Endodermal cell (in vitro differentiated cells): ENCODE data around the gene ELMO1. TPM values are rescaled to one million over a fixed set of nuclear protein-coding genes. Genes with fewer than 3 reads are reported as not detected.

Source experiments
- DNase-seq: peaks from one replicate; pipeline ENCODE4 v3.0.0-alpha.2; 2017
- H3K27ac ChIP-seq: 2 replicates; pipeline ENCODE4 v1.5.1; 2013; ENCODE audit warnings: mild to moderate bottlenecking, low read depth, low read length, moderate library complexity
- H3K27me3 ChIP-seq: 2 replicates; pipeline ENCODE4 v1.6.1; 2013; ENCODE audit warnings: mild to moderate bottlenecking, low read length, moderate library complexity; ENCODE audit not compliant: insufficient read depth, control insufficient read depth, poor library complexity, severe bottlenecking
- H3K36me3 ChIP-seq: 2 replicates; pipeline ENCODE4 v1.7.0; 2013; ENCODE audit warnings: mild to moderate bottlenecking, low read length, moderate library complexity; ENCODE audit not compliant: control insufficient read depth, insufficient read depth
- H3K4me1 ChIP-seq: one replicate; pipeline ENCODE4 v1.7.0; 2013; ENCODE audit warnings: low read length; ENCODE audit not compliant: control insufficient read depth, insufficient read depth
- H3K4me3 ChIP-seq: 2 replicates; pipeline ENCODE4 v1.5.1; 2013; ENCODE audit warnings: mild to moderate bottlenecking, low read length, moderate library complexity
- H3K9ac ChIP-seq: 2 replicates; pipeline ENCODE4 v1.6.1; 2013; ENCODE audit warnings: mild to moderate bottlenecking, low read length, moderate library complexity; ENCODE audit not compliant: poor library complexity, severe bottlenecking; ENCODE audit errors: extremely low read depth
- H3K9me3 ChIP-seq: 2 replicates; pipeline ENCODE4 v1.6.1; 2013; ENCODE audit warnings: mild to moderate bottlenecking, low read length, moderate library complexity; ENCODE audit not compliant: control insufficient read depth
- H3K27ac Mint-ChIP-seq: 2 replicates; pipeline ENCODE4 v1.8.0; 2020; ENCODE audit warnings: mixed read lengths
- H3K27me3 Mint-ChIP-seq: 2 replicates; pipeline ENCODE4 v1.8.0; 2021; ENCODE audit warnings: mild to moderate bottlenecking, mixed read lengths; ENCODE audit not compliant: insufficient read depth
- H3K36me3 Mint-ChIP-seq: 2 replicates; pipeline ENCODE4 v1.8.0; 2020; ENCODE audit warnings: low read depth, mixed read lengths
- H3K4me1 Mint-ChIP-seq: 2 replicates; pipeline ENCODE4 v1.8.0; 2020; ENCODE audit warnings: mixed read lengths
- H3K4me3 Mint-ChIP-seq: 2 replicates; pipeline ENCODE4 v1.8.0; 2020; ENCODE audit warnings: mild to moderate bottlenecking, moderate library complexity, mixed read lengths
- H3K9me3 Mint-ChIP-seq: 2 replicates; pipeline ENCODE4 v1.8.0; 2020; ENCODE audit warnings: mild to moderate bottlenecking, mixed read lengths
- WGBS, 2 experiments: methylation state at CpG; one replicate each; pipeline versions ENCODE4 v1.1.5 to v1.1.7; 2013; ENCODE audit warnings: missing lambda C conversion rate in 2 of 2, mixed read lengths in 1 of 2; ENCODE audit not compliant: insufficient coverage in 1 of 2, insufficient read length in 1 of 2; 5-methylcytosine and 5-hydroxymethylcytosine counted together
- total RNA-seq, 2 donors: library from RNA; stranded (reverse); fragmentation: NEBNext Ultra II Directional in 1 of 2; extraction: Animal tissue kit (Norgen Biotek cat#: 25700) in 1 of 2; gene quantifications; 2 replicates in 1 of 2; 3 replicates in 1 of 2; pipeline ENCODE4 v1.2.1, GENCODE V29; 2021
- TF ChIP-seq, protein P1 (sequence below): fragments of 200-600 bp; sonication (generic); conservative IDR thresholded peaks from 2 replicates; pipeline ENCODE4 v1.5.0; 2021; ENCODE audit warnings: antibody characterized with exemption, mild to moderate bottlenecking

The ELMO1 gene
- total RNA-seq, 2 donors from 2014 or later, result 120 to 131 TPM

- no peak overlapping the region for H3K4me3 ChIP-seq
- TF ChIP-seq, protein P1, sequence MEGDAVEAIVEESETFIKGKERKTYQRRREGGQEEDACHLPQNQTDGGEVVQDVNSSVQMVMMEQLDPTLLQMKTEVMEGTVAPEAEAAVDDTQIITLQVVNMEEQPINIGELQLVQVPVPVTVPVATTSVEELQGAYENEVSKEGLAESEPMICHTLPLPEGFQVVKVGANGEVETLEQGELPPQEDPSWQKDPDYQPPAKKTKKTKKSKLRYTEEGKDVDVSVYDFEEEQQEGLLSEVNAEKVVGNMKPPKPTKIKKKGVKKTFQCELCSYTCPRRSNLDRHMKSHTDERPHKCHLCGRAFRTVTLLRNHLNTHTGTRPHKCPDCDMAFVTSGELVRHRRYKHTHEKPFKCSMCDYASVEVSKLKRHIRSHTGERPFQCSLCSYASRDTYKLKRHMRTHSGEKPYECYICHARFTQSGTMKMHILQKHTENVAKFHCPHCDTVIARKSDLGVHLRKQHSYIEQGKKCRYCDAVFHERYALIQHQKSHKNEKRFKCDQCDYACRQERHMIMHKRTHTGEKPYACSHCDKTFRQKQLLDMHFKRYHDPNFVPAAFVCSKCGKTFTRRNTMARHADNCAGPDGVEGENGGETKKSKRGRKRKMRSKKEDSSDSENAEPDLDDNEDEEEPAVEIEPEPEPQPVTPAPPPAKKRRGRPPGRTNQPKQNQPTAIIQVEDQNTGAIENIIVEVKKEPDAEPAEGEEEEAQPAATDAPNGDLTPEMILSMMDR, result no peak
- H3K36me3 ChIP-seq, result no peaks in the 10 kb centered on the region
- peaks cover 3% of the 10 kb centered on the region for H3K9me3 Mint-ChIP-seq
- no peak overlapping the region for H3K27ac ChIP-seq
- WGBS, 2 experiments, result 93 to 95% methylated on average over 4 of the region's 4 CpGs
- no peaks in the 10 kb centered on the region for H3K9me3 ChIP-seq
- no peaks in the 10 kb centered on the region for H3K27me3 ChIP-seq
- H3K4me3 Mint-ChIP-seq, result no peak overlapping the region
- no peak overlapping the region for H3K9ac ChIP-seq
- peaks cover 24% of the 10 kb centered on the region for H3K36me3 Mint-ChIP-seq
- peaks cover 18% of the 10 kb centered on the region for H3K4me1 ChIP-seq
- H3K27ac Mint-ChIP-seq, result no peak overlapping the region
- H3K4me1 Mint-ChIP-seq, result peaks cover 36% of the 10 kb centered on the region
- H3K27me3 Mint-ChIP-seq, result no peaks in the 10 kb centered on the region
- DNase-seq, result no peak
Observed at GRCh38 chr7:37283716-37284115, 164.9 kb downstream of the ELMO1 start.

DNA sequence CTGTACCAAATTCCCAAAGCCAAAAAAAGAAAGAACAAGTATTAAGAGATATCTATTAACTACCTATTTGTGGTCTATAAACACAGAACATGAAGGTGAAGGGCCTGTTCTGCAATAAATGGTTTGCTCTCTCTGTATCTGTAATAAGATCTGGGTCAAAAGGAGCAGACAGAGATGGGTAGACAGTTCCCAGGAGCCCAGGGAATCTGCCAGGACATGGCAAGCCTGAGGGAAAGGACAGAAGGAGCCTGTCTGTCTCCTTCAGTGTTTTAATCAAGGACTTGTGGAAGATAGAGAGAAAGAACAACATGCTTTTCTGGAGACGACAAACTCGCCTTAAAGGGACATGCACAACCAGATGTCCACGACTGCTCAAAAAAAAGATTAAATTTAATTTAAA is 165.7 kb downstream of the ELMO1 start:
- no peaks in the 10 kb centered on the region for H3K27me3 Mint-ChIP-seq
- H3K4me3 Mint-ChIP-seq, result no peak overlapping the region
- TF ChIP-seq, protein P1, result no peak

GRCh38 chr7:37282093-37282444 is 166.6 kb downstream of the ELMO1 start:
- TF ChIP-seq, protein P1, result no peak
- no peak for DNase-seq
- Histone ChIP-seq H3K4me3 (no peak overlapping the region), H3K4me1 (peaks cover 18% of the 10 kb centered on the region), H3K9ac (no peak overlapping the region), H3K36me3 (no peaks in the 10 kb centered on the region), H3K9me3 (no peaks in the 10 kb centered on the region), H3K27ac (no peak overlapping the region), H3K27me3 (no peaks in the 10 kb centered on the region)
- Mint-ChIP-seq H3K27me3 (no peaks in the 10 kb centered on the region), H3K4me1 (peaks cover 44% of the 10 kb centered on the region), H3K36me3 (peaks cover 28% of the 10 kb centered on the region), H3K4me3 (no peak overlapping the region), H3K27ac (no peak overlapping the region), H3K9me3 (peaks cover 3% of the 10 kb centered on the region)
- 73 to 85% methylated on average over 4 of the region's 4 CpGs for WGBS, 2 experiments

More for the DNA sequence above, 165.7 kb downstream of the ELMO1 start:
- Histone ChIP-seq H3K4me3 (no peak overlapping the region), H3K36me3 (no peaks in the 10 kb centered on the region), H3K9ac (no peak overlapping the region), H3K27me3 (no peaks in the 10 kb centered on the region), H3K4me1 (peaks cover 18% of the 10 kb centered on the region), H3K9me3 (no peaks in the 10 kb centered on the region), H3K27ac (no peak overlapping the region)
- peaks cover 3% of the 10 kb centered on the region for H3K9me3 Mint-ChIP-seq
- H3K36me3 Mint-ChIP-seq, result peaks cover 28% of the 10 kb centered on the region
- no peak overlapping the region for H3K27ac Mint-ChIP-seq
- no peak for DNase-seq
- 90 to 95% methylated on average over 2 to 3 of the region's 3 CpGs for WGBS, 2 experiments
- H3K4me1 Mint-ChIP-seq, result peaks cover 41% of the 10 kb centered on the region
